Panc1 (cell line): ENCODE data around the gene FCAMR. TPM values are rescaled to one million over a fixed set of nuclear protein-coding genes. Genes with fewer than 3 reads are reported as not detected.

Experiments
- ATAC-seq: fragments of 200-7000 bp; cut with Tn5 transposase; 2 replicates; pipeline ENCODE4 v1.9.1; 2020; ENCODE audit warnings: mild to moderate bottlenecking, moderate library complexity
- BruUV-seq: library from RNA; stranded (reverse); fragments of 400-500 nt; replicated peaks from 2 replicates; lab custom pipeline; 2021; lab: Mats Ljungman, UMichigan
- CTCF ChIA-PET: fragments of 300-600 bp; sonication (Branson Sonifier 250); formaldehyde crosslinking; loops from one replicate; lab custom pipeline; 2022; ENCODE audit warnings: antibody characterized with exemption; lab: Charles Lee
- POLR2A ChIA-PET: fragments of 300-600 bp; sonication (Branson Sonifier 250); formaldehyde crosslinking; loops from one replicate; lab custom pipeline; 2022; ENCODE audit warnings: antibody characterized with exemption; lab: Charles Lee
- DNase-seq: peaks from one replicate; pipeline ENCODE4 v3.0.0-alpha.2; 2010; ENCODE audit warnings: low read depth, low spot score
- H3K27ac ChIP-seq: 2 replicates; pipeline ENCODE4 v1.5.1; 2011; ENCODE audit warnings: mild to moderate bottlenecking, low read length, inconsistent platforms
- H3K27me3 ChIP-seq: fragments of 200-500 bp; sonication (Bioruptor generic); 2 replicates; pipeline ENCODE4 v1.6.0; 2014; ENCODE audit warnings: low read length, inconsistent platforms; ENCODE audit not compliant: control insufficient read depth, insufficient read depth
- H3K36me3 ChIP-seq: fragments of 200-500 bp; sonication (Bioruptor generic); 2 replicates; pipeline ENCODE4 v1.5.1; 2014; ENCODE audit warnings: inconsistent platforms, mild to moderate bottlenecking, low read length, moderate library complexity; ENCODE audit not compliant: control insufficient read depth, insufficient read depth
- H3K4me1 ChIP-seq: 2 replicates; pipeline ENCODE4 v1.5.1; 2011; ENCODE audit warnings: inconsistent platforms, mild to moderate bottlenecking, low read length, moderate library complexity; ENCODE audit not compliant: control insufficient read depth, insufficient read depth
- H3K4me3 ChIP-seq, 2 experiments: 2 replicates each; pipeline ENCODE4 v1.5.1; 2011 to 2012; ENCODE audit warnings: low read depth in 2 of 2, low read length in 2 of 2, mild to moderate bottlenecking in 2 of 2, inconsistent platforms in 1 of 2, moderate library complexity in 1 of 2
- H3K9me3 ChIP-seq: fragments of 200-500 bp; sonication (Bioruptor generic); 2 replicates; pipeline ENCODE4 v1.5.1; 2014; ENCODE audit warnings: low read depth, mild to moderate bottlenecking, inconsistent platforms, low read length, moderate library complexity; ENCODE audit not compliant: control insufficient read depth, insufficient read depth
- POLR2AphosphoS5 ChIP-seq: IDR thresholded peaks from 2 replicates; pipeline ENCODE4 v1.6.1; 2012; ENCODE audit warnings: mild to moderate bottlenecking, low read depth, low read length, moderate library complexity
- SIN3A ChIP-seq: IDR thresholded peaks from 2 replicates; pipeline ENCODE4 v1.6.1; 2012; ENCODE audit warnings: low read depth, mild to moderate bottlenecking, low read length, moderate library complexity, borderline replicate concordance; ENCODE audit not compliant: insufficient read depth
- TCF7L2 ChIP-seq: IDR thresholded peaks from 2 replicates; pipeline ENCODE4 v1.6.1; 2011; ENCODE audit warnings: mild to moderate bottlenecking, low read depth, low read length, inconsistent platforms
- in situ Hi-C: cut with HindIII; loops from 2 replicates; pipeline ENCODE4 v1.10.0; 2016; ENCODE audit warnings: low sequenced_read_pairs, low pct_unique_long_range_greater_than_20kb
- intact Hi-C: fragments of 100-400 bp; cut with micrococcal nuclease; formaldehyde crosslinking; loops from one replicate; pipeline ENCODE4 v1.10.0; 2022; ENCODE audit not compliant: unreplicated experiment
- total RNA-seq: library from RNA; stranded (reverse); gene quantifications from one replicate; pipeline ENCODE4 v1.2.1, GENCODE V29; 2021; ENCODE audit not compliant: unreplicated experiment
- TF ChIP-seq, protein P1 (sequence below), 2 experiments: IDR thresholded peaks; 2 replicates each; pipeline ENCODE4 v1.6.1; 2011 to 2012; ENCODE audit warnings: low read depth in 2 of 2, control low read depth in 1 of 2, low read length in 1 of 2, mild to moderate bottlenecking in 1 of 2, moderate library complexity in 1 of 2; ENCODE audit not compliant: insufficient read depth in 1 of 2
- TF ChIP-seq, protein P2 (sequence below): fragments of 450-650 bp; IDR thresholded peaks from 2 replicates; pipeline ENCODE4 v1.5.1; 2017; ENCODE audit warnings: mild to moderate bottlenecking

The FCAMR gene
- total RNA-seq, 1 experiment from 2014 or later, result not detected

DNA sequence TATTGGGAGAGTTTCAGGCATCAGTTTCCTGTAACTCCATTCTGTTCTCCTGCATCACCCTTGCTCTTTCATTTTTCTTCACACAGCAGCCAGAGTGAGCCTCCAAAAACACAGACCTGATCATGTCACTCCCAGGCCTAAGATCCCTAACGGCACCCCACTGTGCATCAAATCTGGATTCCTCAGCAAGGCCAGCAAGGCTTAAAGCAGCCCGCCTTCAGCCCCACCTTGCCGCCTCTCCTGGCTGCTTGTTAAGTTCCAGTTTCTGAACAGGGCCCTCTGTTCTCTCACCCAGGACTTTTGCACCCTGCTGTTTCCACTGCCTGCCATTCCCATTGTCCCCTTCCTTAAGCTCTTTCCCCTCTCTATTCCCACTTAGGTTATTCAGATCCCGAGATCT lies 33.0 kb upstream of the FCAMR start:
- Histone ChIP-seq H3K27ac (no peak overlapping the region), H3K4me1 (no peaks in the 10 kb centered on the region), H3K36me3 (no peaks in the 10 kb centered on the region), H3K9me3 (no peaks in the 10 kb centered on the region), H3K4me3 (no peak overlapping the region), H3K27me3 (no peaks in the 10 kb centered on the region)
- no peak for DNase-seq
- TF ChIP-seq POLR2AphosphoS5, result no peak
- ATAC-seq, result no peak
- intact Hi-C loops (no loop called here), in situ Hi-C loops (no loop called here)
- BruUV-seq, result no TSS peak
- POLR2A ChIA-PET, result no interaction called here
- CTCF ChIA-PET, result interaction anchor here (0.6 kb wide), 2 partner anchors 77 to 224 kb away, joined by 3 to 8 read pairs; no protein-coding TSS in a partner anchor

DNA sequence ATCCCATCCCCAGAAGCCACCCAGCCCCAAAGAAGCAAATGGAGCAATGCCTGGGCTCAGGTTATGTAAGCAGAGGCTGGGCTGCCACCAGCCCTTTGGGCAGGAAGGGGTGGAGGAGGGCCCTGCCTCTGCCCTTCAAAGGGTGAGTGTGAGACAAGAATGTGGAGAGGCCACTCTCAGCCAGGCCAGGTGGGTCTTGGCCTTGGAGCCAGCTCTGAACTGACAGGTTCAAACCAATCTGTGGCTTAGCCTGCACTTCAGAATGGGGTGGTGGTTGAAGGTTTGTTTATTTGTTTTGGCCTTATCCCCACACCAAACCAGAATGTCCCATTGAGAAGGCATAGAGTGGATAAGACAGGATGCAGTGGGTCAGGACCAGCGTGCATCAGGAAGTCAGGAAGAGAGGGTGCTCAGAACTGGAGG lies 32.5 kb upstream of the FCAMR start:
- intact Hi-C loops, result no loop called here
- ChIA-PET CTCF (interaction anchor here (0.6 kb wide), 1 partner anchor 224 kb away, joined by 3 read pairs; no protein-coding TSS in a partner anchor), POLR2A (no interaction called here)
- H3K9me3 ChIP-seq, result no peaks in the 10 kb centered on the region
- BruUV-seq, result no TSS peak
- in situ Hi-C loops, result no loop called here
- TF ChIP-seq TCF7L2 (no peak), POLR2AphosphoS5 (no peak), SIN3A (no peak)
- TF ChIP-seq, protein P1, sequence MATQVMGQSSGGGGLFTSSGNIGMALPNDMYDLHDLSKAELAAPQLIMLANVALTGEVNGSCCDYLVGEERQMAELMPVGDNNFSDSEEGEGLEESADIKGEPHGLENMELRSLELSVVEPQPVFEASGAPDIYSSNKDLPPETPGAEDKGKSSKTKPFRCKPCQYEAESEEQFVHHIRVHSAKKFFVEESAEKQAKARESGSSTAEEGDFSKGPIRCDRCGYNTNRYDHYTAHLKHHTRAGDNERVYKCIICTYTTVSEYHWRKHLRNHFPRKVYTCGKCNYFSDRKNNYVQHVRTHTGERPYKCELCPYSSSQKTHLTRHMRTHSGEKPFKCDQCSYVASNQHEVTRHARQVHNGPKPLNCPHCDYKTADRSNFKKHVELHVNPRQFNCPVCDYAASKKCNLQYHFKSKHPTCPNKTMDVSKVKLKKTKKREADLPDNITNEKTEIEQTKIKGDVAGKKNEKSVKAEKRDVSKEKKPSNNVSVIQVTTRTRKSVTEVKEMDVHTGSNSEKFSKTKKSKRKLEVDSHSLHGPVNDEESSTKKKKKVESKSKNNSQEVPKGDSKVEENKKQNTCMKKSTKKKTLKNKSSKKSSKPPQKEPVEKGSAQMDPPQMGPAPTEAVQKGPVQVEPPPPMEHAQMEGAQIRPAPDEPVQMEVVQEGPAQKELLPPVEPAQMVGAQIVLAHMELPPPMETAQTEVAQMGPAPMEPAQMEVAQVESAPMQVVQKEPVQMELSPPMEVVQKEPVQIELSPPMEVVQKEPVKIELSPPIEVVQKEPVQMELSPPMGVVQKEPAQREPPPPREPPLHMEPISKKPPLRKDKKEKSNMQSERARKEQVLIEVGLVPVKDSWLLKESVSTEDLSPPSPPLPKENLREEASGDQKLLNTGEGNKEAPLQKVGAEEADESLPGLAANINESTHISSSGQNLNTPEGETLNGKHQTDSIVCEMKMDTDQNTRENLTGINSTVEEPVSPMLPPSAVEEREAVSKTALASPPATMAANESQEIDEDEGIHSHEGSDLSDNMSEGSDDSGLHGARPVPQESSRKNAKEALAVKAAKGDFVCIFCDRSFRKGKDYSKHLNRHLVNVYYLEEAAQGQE (IDR thresholded peaks at IDR 0.05; ENCODE audit: insufficient read depth in 1 of 2, low read depth in 2 of 2, low read length in 1 of 2), result no peak
- TF ChIP-seq, protein P2, sequence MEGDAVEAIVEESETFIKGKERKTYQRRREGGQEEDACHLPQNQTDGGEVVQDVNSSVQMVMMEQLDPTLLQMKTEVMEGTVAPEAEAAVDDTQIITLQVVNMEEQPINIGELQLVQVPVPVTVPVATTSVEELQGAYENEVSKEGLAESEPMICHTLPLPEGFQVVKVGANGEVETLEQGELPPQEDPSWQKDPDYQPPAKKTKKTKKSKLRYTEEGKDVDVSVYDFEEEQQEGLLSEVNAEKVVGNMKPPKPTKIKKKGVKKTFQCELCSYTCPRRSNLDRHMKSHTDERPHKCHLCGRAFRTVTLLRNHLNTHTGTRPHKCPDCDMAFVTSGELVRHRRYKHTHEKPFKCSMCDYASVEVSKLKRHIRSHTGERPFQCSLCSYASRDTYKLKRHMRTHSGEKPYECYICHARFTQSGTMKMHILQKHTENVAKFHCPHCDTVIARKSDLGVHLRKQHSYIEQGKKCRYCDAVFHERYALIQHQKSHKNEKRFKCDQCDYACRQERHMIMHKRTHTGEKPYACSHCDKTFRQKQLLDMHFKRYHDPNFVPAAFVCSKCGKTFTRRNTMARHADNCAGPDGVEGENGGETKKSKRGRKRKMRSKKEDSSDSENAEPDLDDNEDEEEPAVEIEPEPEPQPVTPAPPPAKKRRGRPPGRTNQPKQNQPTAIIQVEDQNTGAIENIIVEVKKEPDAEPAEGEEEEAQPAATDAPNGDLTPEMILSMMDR, result no peak
- no peak for DNase-seq
- no peaks in the 10 kb centered on the region for H3K4me1 ChIP-seq
- peaks cover under 1% of the 10 kb centered on the region; the same call in 1 of the 2 replicates for H3K27me3 ChIP-seq
- H3K4me3 ChIP-seq, result no peak overlapping the region
- no peaks in the 10 kb centered on the region for H3K36me3 ChIP-seq
- no peak for ATAC-seq
- no peak overlapping the region for H3K27ac ChIP-seq

DNA sequence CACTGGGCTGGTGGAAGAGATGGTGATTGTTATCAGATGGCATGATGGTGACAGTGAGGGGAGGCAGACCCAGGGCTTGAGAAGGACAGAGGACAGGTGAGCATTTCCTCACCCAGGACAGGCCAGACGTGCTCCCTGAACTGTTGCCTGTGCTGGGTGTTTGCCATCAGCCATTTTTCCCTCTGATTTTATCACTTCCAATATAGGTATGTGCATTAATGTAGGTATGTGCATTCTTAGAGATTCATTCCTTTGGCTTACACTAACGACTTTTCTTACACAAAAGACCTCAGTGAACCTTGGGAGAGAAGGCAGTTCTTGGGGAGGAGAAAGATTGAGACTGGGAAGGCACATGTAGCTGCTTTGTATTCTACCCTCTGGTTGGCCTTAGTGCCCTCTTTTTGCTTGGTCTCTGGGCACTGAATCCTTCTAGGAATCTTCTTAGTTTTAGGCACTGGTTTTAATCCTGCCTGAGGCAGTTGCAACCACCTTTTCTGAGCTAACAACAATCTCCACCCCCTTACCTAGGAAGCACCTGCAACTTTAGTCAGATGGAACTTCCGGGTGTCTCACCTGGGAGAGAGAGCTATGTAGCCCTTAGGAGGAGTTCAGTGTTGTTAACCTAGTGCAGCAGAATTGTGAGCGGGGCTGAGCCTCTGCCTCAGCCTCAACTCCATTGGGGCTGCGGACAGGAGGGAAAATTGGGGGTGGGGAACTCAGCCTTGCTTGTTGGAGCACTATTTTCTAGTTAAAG lies 31.4 kb upstream of the FCAMR start:
- no peak for ATAC-seq
- intact Hi-C loops (no loop called here), in situ Hi-C loops (no loop called here)
- Histone ChIP-seq H3K4me3 (no peak overlapping the region), H3K27me3 (peaks cover 4% of the 10 kb centered on the region), H3K36me3 (no peaks in the 10 kb centered on the region), H3K4me1 (no peaks in the 10 kb centered on the region), H3K27ac (no peak overlapping the region), H3K9me3 (no peaks in the 10 kb centered on the region)
- ChIA-PET POLR2A (no interaction called here), CTCF (no interaction called here)
- no peak for TF ChIP-seq TCF7L2
- TF ChIP-seq, protein P1 (IDR thresholded peaks at IDR 0.05; ENCODE audit: insufficient read depth in 1 of 2, low read depth in 2 of 2, low read length in 1 of 2), result no peak
- TF ChIP-seq, protein P2, result no peak
- no peak for TF ChIP-seq POLR2AphosphoS5
- TF ChIP-seq SIN3A, result no peak
- BruUV-seq, result no TSS peak
- no peak for DNase-seq
